Measurements from ENCODE around the gene MAP3K14.

The MAP3K14 gene

DNA sequence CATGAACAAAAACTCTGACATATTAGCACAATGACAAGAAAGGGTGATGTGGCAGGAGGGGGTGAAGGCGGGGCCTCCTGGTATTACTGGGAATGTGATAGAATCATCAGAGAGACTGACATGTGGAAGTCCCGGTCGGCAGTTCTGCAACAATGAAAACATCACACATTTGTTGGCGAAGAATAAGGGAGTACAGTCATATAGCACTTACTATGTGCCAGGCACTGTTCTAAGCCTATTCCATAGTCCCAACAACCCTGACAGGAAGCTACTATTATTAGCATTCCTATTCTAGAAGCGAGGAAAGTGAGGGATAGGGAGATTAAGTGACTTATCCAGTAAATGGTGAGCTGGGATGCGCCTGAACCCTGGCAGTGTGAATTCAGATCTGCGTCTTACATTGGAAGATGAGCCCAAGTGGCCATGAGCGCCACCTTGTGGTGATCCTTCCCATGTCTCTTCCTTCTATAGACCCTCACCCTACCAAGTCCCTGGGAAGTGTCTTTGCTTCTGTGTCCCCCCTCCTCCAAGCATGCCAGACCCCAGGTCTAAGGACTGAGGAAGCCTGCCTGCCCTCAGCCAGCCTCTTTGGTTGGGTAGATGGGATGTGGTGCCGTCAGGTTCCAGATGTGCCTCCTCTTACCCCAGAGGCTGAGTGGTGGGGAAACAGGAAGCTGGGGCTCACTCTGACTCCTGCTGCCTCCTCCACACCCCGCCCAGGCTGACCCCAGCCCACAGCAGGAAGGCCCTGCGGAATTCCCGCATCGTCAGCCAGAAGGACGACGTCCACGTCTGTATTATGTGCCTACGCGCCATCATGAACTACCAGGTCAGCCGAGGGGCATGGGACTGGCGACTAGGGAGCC, 81.2 kb downstream of the MAP3K14 start:
- peak overlapping the region in 1 of 2 donors; percentile 36 for H3K27ac Mint-ChIP-seq
- H3K4me1 Mint-ChIP-seq, result peaks cover 89% of the 10 kb centered on the region
- peak overlapping the region in 1 of 2 donors; percentile 58 for H3K4me3 Mint-ChIP-seq
- peak; percentile 55 for ATAC-seq
- H3K9me3 Mint-ChIP-seq, result no peaks in the 10 kb centered on the region
- DNase-seq, result peak; percentile 60 to 66
- no peaks in the 10 kb centered on the region for H3K27me3 Mint-ChIP-seq

DNA sequence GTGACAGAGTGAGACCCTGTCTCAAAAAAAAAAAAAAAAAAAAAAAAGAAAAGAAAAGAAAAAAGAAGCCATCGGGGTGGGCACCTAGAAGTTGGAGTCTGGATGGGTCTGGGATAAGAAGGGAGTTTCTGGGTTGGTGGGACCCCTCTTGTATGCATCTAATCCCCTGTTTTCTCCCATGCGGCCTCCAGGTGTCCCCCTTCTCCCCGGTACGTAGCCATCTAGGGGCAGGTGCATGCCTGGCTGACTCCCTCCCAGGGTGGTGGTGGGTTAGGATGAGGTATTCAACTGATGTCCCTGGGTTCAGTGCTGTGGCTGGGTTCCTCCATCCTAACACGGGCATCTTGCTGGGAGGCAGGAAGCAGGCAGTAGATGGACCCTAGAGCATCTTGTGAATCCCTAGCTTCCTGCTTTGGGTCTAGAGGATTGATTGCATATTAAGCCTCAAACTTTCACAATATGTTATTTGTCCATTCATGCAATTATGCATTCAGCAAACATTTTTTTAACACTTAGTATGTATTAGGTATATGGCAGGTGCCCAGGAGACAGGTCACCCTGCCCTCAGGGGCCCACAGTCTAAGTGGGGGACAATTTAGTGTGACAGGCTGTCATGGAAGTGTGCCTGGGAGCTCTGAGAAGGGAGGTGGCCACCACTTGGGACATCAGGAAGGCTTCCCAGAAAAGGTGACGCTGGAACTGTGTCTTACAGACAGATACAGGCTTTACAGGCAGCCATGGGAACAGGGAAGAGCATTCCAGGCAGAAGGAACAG, 82.0 kb downstream of the MAP3K14 start:
- no peaks in the 10 kb centered on the region for H3K9me3 Mint-ChIP-seq
- DNase-seq (no peak), ATAC-seq (peak; percentile 58)
- H3K27me3 Mint-ChIP-seq, result no peaks in the 10 kb centered on the region
- peak overlapping the region; percentile 1 to 83 for H3K4me3 Mint-ChIP-seq
- peak overlapping the region; percentile 13 to 55 for H3K27ac Mint-ChIP-seq
- peaks cover 93% of the 10 kb centered on the region for H3K4me1 Mint-ChIP-seq

- DNase-seq (no peak), ATAC-seq (no peak)
- peak overlapping the region in 1 of 2 donors; percentile 89 for H3K27ac Mint-ChIP-seq
- H3K27me3 Mint-ChIP-seq, result no peaks in the 10 kb centered on the region
- peak overlapping the region; percentile 64 to 83 for H3K4me3 Mint-ChIP-seq
- no peaks in the 10 kb centered on the region for H3K9me3 Mint-ChIP-seq
- peaks cover 95% of the 10 kb centered on the region for H3K4me1 Mint-ChIP-seq
These were observed 83.3 kb downstream of the MAP3K14 start for GRCh38 chr17:45233423-45233924.

- Mint-ChIP-seq H3K9me3 (no peaks in the 10 kb centered on the region), H3K27me3 (no peaks in the 10 kb centered on the region), H3K4me3 (peak overlapping the region; percentile 83 to 94), H3K27ac (peak overlapping the region; percentile 9 to 77), H3K4me1 (peaks cover 95% of the 10 kb centered on the region)
- ATAC-seq (no peak), DNase-seq (no peak)
These were observed 84.1 kb downstream of the MAP3K14 start for GRCh38 chr17:45232514-45233422.

DNA sequence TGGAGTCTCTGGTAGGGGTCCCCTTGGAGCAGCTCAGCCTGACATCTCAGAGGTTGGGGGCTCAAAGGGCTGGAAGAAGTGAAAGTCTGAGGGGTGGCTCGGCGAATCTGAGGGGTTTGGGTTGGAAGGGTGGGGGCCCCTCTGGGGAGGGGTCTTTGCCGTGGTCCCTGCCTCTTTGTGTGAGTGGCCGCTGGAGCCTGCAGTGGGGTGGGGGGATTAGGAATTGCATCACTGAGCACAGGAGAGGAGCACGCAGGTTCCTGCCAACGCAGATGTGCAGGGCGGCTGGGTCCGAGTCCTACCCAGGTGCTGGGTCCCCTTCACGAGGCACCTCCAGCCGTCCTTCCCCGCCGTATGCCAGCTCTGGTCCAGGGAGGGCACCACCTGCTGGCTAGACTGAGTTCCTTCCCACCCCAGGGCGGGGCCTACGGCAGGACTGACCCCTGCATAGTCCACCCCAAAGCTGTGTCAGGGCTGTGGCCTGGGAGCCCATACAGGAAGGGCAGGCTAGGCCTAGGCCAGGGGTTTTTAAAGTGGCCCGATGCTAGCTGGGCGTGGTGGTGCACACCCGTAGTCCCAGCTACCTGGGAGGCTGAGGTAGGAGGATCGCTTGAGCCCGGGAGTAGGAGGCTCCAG, 85.2 kb downstream of the MAP3K14 start:
- peak overlapping the region; percentile 83 to 94 for H3K4me3 Mint-ChIP-seq
- H3K4me1 Mint-ChIP-seq, result peaks cover 97% of the 10 kb centered on the region
- ATAC-seq (no peak), DNase-seq (no peak)
- H3K27ac Mint-ChIP-seq, result peak overlapping the region; percentile 93 to 96
- H3K9me3 Mint-ChIP-seq, result no peaks in the 10 kb centered on the region
- H3K27me3 Mint-ChIP-seq, result no peaks in the 10 kb centered on the region

DNA sequence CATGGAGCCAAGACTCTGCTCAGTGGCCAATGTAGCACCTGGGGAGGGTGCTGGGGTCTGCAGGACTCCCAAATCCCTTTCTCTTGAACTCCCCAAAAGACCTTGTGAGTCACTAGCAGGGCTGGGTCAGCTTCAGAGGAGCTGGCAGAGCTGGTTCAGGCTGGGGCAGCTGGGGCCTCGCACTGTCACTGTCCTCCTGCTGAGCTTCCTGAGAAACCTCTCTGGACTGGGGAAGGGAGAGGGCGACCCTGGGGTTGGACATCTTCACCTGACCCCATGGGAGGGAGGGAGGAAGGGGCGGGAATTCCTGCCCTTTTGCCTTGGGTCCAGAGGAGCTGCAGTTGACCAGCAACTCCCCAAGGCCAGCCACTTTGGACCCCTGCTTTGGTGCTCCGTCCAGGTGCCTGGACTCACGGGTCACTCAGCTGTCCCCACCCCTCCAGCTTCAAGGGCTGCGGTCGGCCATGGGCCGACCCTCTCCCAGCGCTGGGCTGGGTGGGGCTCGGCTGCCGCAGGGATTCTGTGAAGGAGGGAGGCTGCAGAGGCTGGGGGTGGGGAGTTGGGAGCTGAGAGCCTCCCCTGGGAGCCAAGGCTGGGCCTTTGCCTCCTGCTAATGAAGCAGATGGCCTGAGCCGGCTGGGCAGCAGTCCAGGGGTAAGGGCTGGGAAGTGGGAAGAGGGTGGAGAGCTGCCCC, 85.9 kb downstream of the MAP3K14 start:
- no peak for ATAC-seq
- Mint-ChIP-seq H3K9me3 (no peaks in the 10 kb centered on the region), H3K27ac (peak overlapping the region; percentile 96 to 99), H3K4me3 (peak overlapping the region; percentile 83 to 94), H3K27me3 (no peaks in the 10 kb centered on the region), H3K4me1 (peaks cover 100% of the 10 kb centered on the region)
- no peak for DNase-seq

DNA sequence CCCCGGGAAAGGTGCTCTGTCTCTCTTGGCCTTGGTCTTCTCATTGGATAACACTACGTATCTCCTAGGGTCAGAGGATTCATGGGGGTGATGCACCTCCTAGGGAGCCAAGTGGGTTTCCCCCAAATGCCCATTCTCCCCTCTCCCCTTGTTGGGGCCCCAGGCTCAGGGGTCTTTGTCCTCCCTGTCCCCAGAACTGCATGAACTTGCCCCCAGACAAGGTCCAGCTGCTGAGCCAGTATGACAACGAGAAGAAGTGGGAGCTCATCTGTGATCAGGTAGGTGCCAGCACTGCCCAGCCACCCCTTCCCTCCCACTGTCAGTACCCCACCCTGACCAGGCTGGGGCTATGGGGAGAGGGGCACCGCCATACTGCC, 86.4 kb downstream of the MAP3K14 start:
- Mint-ChIP-seq H3K27me3 (no peaks in the 10 kb centered on the region), H3K27ac (peak overlapping the region; percentile 98 to 99), H3K9me3 (no peaks in the 10 kb centered on the region), H3K4me3 (peak overlapping the region; percentile 83 to 94), H3K4me1 (peaks cover 100% of the 10 kb centered on the region)
- DNase-seq (no peak), ATAC-seq (no peak)

DNA sequence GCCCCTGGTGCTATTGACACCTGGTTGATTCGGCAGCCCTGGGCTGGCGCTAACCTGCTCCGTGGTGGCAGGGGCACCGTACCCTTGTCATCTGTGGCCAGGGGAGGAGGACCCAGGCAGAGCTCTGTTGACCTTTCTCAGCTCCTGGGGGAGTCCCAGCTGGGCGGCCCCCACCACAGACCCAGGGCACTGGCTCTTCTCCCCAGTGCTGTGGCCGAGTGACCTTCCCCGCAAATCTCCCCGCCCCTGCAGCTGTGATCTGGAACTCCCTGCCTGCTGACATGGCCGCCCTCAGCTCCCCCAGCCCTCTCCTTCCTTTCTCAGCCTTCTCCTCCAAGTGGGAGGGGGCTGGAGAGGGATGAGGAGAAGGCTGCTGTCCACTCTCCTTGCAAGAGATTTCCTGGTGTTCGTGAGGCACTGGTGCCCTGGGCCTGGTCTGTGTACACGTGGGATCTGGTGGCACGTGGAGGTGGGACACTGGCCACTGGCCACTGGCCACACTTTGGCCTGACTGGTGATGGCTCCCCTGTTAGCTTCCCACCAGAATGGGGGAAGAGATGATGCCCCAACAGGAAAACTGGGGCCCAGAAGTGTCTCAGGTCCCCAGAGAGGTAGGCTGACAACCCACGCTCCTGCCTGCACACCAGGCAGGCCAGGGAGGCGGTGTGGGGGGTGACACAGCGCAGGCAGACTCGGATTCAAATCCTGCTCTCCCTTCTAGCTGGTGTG, 87.0 kb downstream of the MAP3K14 start:
- Mint-ChIP-seq H3K4me3 (peak overlapping the region; percentile 83 to 94), H3K4me1 (peaks cover 100% of the 10 kb centered on the region), H3K27me3 (no peaks in the 10 kb centered on the region), H3K27ac (peak overlapping the region; percentile 98 to 99), H3K9me3 (no peaks in the 10 kb centered on the region)
- peak in 1 of 2 donors; percentile 85 for DNase-seq
- ATAC-seq, result peak; percentile 36

GRCh38 chr17:45228763-45229539, 87.9 kb downstream of the MAP3K14 start:
- H3K27ac Mint-ChIP-seq, result peak overlapping the region; percentile 98 to 99
- ATAC-seq (peak; percentile 68), DNase-seq (peak; percentile 89 to 97)
- H3K4me3 Mint-ChIP-seq, result peak overlapping the region; percentile 83 to 94
- peaks cover 95% of the 10 kb centered on the region for H3K4me1 Mint-ChIP-seq
- no peaks in the 10 kb centered on the region for H3K9me3 Mint-ChIP-seq
- no peaks in the 10 kb centered on the region for H3K27me3 Mint-ChIP-seq

- no peaks in the 10 kb centered on the region for H3K9me3 Mint-ChIP-seq
- peak overlapping the region; percentile 99 to 100 for H3K27ac Mint-ChIP-seq
- peaks cover 87% of the 10 kb centered on the region for H3K4me1 Mint-ChIP-seq
- DNase-seq (peak; percentile 57 to 69), ATAC-seq (no peak)
- H3K27me3 Mint-ChIP-seq, result no peaks in the 10 kb centered on the region
- peak overlapping the region; percentile 83 to 94 for H3K4me3 Mint-ChIP-seq
These were observed 88.7 kb downstream of the MAP3K14 start for GRCh38 chr17:45227926-45228762.

DNA sequence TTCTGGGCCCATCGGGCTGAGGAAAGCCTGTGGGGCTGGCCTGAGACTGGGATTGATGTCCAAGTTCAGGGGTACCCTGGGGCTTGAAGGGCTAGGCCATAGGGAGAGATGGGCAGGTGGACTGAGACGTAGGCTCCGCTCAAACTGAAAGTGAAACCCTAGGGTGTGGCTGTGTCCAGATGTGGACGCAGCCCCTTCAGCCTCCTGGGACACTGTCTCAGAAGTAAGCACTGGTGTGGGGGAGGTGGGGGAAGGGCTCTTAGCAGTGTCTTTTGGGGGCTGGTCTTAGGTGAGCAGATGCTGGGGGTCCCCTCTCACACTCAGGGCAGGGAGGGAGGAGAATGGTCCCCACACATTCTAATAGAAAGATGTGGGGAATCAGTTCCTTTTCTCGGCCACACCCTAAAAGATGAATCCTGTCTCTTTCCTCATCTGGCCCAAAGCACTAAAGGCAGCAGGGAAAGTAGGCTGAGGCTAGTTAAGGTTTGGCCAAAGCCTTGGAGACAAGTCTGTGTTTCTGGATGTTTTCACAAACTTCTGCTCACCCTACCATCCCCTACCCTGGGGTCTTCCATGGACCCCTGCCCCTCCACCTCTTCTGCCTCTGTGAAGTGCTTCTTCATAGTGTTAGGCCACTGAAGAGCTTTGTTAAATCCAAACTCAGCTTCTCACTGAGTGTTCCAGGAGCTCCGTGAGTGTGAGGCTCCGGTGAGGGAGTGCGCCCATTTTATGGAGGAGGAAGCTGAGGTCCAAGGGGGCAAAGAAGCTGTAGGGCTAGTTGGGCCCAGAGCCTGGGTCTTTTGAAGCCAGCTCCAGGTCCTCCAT, 89.5 kb downstream of the MAP3K14 start:
- H3K4me1 Mint-ChIP-seq, result peaks cover 79% of the 10 kb centered on the region
- H3K9me3 Mint-ChIP-seq, result no peaks in the 10 kb centered on the region
- H3K27ac Mint-ChIP-seq, result peak overlapping the region; percentile 99 to 100
- peak overlapping the region; percentile 83 to 94 for H3K4me3 Mint-ChIP-seq
- DNase-seq, result peak; percentile 50 to 54
- H3K27me3 Mint-ChIP-seq, result no peaks in the 10 kb centered on the region
- no peak for ATAC-seq

GRCh38 chr17:45226576-45226975, 90.2 kb downstream of the MAP3K14 start:
- Mint-ChIP-seq H3K4me1 (peaks cover 71% of the 10 kb centered on the region), H3K27ac (peak overlapping the region; percentile 99 to 100), H3K4me3 (peak overlapping the region; percentile 83 to 94), H3K27me3 (no peaks in the 10 kb centered on the region), H3K9me3 (no peaks in the 10 kb centered on the region)
- DNase-seq (no peak), ATAC-seq (no peak)

Measured in stimulated activated naive CD8-positive, alpha-beta T cell treated with anti-CD3 and anti-CD28 coated beads, Interleukin-15, amount 100 ng/mL, for 72 hours (primary cell).